SH-SY5Y (cell line): ENCODE results near the gene LRRTM4.

Source experiments
- GATA2 ChIP-seq: IDR thresholded peaks from 2 replicates; pipeline ENCODE4 v1.6.1; 2011; ENCODE audit warnings: mild to moderate bottlenecking, low read depth, low read length
- GATA3 ChIP-seq: IDR thresholded peaks from 2 replicates; pipeline ENCODE4 v1.6.1; 2011; ENCODE audit warnings: low read depth, mild to moderate bottlenecking, low read length, moderate library complexity

LRRTM4 gene

DNA sequence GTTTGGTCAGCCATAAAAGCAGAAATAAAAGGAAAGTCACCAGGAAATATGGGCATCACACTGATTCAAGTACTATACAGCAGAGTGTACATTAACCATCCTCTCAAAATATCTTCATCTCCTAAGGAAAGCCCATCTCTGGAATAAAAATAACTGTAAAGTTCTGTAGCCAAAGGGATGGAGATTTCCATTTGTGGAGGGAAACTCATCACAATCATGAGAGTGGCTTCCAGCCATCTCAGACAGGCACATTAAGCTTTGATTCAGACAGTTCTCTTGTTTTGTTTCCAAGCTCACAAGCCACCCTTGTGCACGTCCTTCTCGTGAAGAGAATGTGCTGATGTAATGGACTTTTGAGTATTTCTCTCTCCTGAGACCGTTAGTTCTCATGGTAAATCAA, 695.5 kb downstream of the LRRTM4 start:
- no peak for TF ChIP-seq GATA3
- no peak for TF ChIP-seq GATA2

DNA sequence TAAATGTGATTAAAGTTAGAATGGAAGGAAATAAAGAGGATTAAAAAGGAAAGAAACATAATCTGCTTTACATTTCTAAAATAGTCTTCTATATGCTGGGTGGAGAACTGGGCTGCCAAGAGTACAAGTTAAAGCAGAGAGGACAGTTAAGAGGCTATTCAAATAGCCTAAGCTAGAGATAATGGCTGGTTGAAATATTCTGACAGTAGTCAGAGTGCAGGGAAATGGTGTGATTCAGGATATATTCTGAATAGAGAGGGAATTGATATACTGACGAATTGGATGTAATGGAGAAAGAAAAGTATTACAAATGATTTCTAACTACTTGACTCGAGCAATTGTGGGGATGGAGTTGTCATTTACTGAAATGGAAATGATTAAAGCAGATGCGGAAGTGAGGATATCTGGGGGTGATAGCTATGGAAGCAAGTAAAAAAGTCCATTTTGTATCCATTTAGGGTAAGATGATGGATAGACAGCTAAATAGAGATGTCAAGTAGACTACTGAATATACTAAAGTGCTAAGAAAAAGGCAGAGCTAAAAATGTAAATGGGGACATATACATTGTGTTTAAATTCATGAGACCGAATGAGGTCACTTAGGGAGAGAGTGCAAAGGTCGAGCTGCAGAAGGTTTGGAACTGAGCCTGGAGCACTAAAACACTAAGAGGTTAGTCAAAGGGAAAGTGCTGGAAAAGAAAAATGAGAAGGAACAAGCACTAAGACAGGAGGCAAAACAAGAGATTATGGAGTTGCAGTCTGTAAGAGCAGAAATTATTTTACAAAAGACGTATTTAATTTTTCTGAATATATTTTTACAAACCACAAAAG, 696.8 kb downstream of the LRRTM4 start:
- no peak for TF ChIP-seq GATA3
- no peak for TF ChIP-seq GATA2

DNA sequence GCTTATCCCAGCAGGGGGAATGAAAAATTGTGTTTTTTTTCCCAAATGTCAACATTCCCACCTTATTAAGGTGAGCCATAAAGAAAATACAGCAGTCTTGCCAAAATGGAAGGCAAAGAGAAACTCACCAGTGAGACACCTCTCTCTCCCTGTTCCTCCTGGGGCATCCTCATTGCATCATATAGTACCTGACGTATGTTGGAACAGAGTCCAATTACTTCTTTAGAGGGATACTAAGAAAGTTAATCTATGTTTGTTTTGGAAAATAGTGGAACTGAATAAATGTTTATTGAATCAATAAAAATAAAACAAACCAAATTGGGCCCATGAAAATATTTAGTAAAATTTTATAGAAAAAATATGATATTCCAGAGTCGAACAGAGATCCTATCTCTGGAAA, 700.4 kb downstream of the LRRTM4 start:
- TF ChIP-seq GATA2, result no peak
- TF ChIP-seq GATA3, result no peak

DNA sequence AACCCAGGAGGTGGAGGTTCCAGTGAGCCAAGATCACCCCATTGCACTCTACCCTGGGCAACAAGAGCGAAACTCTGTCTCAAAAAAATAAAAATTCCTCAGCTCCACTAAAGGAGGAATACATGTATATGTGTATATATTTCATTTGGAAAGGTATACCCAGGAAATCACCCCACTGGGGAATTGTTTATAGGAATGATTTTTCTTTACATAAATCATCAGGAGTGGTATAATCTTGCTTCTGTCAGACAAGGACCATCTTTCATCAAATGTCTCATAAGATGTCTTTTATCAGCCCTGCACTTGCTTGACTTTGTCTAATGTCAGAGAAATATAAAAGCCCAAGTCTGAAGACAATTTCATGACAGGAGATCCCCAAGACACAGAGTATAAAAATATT, 709.1 kb downstream of the LRRTM4 start:
- TF ChIP-seq GATA2 (no peak), GATA3 (no peak)

DNA sequence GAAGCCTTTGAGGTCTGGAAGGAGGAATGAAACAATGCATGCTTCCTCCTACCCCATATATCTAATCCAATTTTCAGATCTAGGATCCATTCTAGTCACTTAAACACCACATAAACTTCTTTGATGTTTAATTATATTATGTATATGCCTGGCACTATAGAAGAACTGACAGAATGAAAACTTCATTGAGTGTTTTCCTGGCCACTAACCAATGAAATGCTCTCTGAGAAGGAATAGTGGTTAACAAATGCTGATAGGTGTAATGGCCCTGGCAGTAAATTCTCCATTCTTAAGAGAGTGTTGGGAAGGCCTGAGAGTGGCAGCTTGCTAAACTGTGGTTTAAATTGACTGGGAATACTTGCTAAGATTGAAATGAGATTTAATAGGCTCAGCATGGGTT, 710.0 kb downstream of the LRRTM4 start:
- TF ChIP-seq GATA3, result no peak
- TF ChIP-seq GATA2, result no peak

DNA sequence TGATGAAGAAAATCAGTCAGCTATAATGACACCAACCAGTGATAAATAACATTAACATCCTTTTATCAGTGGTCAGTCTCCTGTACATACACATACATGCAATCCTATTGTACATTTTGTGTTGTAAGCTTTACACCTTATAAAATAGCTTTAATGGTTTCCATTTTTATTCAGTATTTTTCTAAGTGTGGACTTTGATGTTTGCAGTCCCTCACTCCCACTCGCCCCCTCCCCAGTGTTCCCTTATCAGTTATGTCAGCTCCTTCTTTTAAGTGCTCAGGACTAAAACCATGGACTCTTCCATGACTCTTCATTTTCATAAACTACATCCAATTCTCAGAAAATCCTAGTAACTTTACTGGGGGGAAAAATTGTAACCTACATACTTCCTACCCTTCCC, 713.0 kb downstream of the LRRTM4 start:
- TF ChIP-seq GATA3 (peak; percentile 67; the same call in 1 of the 2 replicates), GATA2 (no peak)

DNA sequence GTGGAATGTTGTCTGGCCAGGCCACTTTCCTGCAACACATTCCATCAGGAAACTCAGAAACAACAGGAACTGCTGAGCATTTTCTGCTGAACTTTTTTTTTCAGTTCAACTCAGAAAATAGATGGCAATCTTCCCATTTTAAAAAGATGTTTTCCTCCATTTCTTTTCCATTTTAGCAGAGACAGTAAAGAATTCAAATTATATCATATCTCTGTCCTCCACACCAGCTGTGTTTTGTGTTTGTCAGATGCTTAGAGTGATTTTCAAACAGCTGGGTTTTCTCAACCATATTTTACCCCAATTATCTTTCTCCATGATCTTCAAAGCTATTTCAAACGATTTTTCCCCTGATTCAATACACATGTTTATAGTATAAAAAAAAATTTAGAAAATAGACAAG, 713.4 kb downstream of the LRRTM4 start:
- TF ChIP-seq GATA3 (peak; percentile 99), GATA2 (peak; percentile 86)

DNA sequence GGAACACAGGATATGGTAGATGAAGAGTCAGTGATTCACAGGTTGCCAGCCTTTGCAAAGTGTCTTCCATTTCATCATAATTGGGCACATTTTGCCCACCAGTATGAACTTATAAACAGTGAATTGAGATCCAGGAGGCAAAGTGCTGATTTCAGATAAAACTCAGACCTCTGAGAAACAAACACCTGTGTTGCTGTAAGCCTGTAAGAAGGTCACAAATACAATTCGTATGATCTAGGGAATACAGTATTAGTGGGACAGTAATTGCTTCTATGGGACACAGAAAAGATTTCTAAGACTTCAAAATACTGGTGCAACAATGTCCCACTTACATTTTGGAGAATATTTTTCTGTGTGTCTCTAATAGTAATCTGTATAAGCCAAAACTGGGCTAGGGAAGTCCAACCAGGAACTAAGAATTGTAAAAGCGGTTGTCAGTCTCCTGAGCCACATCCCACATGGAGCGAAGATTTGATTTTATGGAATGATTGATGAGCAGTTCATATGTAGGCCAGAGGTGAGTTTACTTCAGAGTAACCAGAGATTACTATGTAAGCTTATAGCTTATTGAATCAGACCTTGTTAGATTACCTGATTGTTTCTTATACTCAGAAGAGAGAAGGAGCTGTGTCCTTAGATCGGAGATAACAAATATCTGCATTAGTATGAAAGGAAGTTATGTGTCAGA, 728.4 kb downstream of the LRRTM4 start:
- TF ChIP-seq GATA2 (no peak), GATA3 (no peak)

DNA sequence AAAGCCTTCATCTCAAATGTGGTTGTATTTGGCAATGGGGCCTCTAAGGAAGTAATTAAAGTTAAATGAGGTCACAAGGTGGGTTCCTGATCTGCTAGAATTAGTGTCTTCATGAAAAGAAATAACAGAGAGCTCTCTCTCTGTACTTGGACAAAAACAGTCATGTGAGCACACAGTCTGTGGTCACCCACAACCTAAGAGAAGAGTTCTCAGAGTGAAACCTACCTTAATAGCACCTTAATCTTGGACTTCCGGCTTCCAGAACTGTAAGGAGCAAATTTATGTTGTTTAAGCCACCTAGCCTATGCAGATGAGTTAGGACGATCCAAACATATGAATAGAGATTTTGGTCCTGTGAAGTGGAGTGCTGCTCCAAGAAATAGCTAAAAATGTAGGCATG, 758.9 kb downstream of the LRRTM4 start:
- TF ChIP-seq GATA2, result no peak
- TF ChIP-seq GATA3, result no peak

DNA sequence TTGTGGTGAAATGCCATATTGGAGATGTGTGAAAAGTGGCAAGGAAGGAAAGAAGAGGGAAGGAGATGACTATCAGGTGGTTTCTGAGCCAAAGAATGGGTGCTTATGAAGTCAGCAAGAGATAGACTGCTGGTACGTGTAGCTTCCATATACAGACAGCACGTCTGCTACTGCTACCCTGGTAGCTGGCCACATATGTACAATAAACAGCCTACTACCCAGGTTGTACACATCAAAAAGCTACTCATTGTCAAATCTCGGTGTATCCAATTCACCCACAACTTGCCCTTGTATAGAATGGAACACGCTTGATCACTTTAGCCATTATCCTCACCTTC, 761.8 kb downstream of the LRRTM4 start:
- no peak for TF ChIP-seq GATA3
- no peak for TF ChIP-seq GATA2

DNA sequence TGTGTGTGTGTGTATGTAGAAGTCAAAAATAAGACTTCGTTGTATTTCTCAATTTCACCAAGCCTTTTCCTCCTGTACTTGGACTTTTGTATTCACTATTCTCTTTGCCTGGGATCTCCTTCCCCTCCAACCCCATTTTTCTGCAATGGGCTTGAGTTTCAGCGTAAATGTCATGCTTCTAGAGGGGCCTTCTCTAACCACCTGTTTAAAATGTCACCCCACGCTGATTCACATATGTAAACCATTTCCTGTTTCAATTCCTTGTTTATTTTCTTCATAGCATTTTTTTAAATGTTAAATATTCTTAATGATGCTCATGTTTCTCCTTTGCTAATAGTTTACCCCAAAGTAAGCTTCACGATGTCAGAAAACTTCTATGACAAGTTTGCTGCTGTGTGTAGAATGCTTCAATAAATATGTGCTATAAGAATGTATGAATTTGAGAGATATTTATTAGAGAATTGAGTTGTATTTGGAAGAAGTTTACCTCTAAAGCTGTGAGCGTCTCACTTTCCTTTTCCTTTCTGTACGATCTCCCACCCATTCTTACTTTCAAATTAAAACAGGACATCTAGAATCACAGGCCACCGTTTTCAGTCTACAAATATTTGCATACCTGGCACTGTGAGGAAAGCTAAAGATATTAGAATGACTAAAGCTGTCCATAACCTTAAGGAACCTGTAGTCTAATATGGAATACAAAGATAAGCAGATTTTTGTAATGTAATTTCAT, 762.4 kb downstream of the LRRTM4 start:
- TF ChIP-seq GATA2, result no peak
- no peak for TF ChIP-seq GATA3

DNA sequence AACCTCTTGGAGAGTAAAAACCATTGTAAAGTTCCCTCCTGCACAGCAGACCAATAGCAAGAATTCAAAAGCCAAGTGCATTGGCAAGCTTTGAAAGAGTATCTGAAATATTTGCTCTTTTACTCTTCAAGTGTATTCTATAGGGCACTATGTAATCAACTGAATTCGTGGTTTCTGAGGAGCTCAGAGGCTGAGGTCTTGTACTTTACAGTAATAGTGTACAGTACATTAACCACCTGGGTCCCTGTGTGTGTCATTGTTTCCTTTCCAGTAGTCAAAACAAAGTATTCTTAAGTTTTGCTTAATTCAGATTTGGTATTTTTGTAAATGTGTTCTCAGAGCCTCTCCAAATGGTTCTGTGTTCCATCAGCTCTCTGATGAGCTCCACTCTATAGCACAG, 769.7 kb downstream of the LRRTM4 start:
- no peak for TF ChIP-seq GATA3
- no peak for TF ChIP-seq GATA2

DNA sequence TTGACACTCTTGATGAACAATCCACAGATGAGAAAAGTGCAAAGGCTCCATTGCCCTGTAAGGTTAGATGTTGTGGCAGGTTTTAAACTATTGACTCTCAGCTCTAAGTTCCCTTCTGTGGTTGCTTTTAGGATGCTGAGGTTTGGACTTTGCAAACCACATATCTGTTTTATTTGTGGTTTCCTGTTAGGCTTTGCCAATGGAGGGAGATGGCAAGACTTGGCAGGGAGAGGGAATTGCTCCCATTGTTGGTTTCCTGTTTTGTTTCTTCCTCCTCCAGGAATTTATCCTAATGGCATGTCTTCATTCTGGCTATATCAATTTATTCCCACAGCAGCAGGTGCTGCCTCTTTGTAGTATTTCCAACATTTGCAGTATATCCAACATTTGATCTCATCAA, 772.3 kb downstream of the LRRTM4 start:
- TF ChIP-seq GATA2, result no peak
- TF ChIP-seq GATA3, result no peak

DNA sequence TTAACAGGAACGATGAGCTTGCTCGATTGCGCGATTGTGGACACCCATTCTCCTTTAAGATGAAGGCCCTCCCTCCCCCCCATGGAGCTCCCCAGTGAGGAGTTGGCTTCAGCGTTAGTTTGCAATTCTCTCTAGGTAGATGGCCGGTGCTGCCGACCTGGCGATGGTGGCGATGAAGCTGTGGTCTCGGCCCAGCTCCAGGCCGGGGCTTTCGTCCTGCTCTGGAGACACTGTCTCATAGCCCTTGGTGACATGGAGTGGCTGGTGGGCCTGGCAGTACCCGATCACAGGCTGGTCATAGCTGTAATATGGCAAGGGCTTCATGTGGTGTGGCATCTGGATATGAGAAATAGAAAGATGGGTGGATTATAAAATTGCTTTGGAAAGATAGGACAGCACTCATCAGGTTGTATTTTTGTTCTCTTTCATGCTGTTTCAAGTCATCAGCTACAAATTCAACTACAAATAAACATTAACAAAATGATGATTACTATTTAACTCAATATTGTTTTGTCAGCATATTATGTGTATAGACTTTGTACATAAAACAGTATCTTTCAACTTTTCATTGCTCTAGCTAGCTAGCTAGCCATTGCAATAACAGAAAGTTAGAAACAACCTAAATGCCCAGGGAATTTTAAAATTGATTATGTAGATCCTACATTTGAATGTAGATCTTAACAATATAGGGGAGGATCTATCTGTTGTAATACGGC, 773.4 kb downstream of the LRRTM4 start:
- TF ChIP-seq GATA2 (no peak), GATA3 (no peak)
